Measurements from ENCODE around the gene C2CD2L. TPM values are rescaled to one million over a fixed set of nuclear protein-coding genes. Genes with fewer than 3 reads are reported as not detected.

C2CD2L gene
- total and polyA plus RNA-seq, 2 of the 4 experiments (the other 2 are of a cell fraction), result 2.2 to 8.7 TPM

DNA sequence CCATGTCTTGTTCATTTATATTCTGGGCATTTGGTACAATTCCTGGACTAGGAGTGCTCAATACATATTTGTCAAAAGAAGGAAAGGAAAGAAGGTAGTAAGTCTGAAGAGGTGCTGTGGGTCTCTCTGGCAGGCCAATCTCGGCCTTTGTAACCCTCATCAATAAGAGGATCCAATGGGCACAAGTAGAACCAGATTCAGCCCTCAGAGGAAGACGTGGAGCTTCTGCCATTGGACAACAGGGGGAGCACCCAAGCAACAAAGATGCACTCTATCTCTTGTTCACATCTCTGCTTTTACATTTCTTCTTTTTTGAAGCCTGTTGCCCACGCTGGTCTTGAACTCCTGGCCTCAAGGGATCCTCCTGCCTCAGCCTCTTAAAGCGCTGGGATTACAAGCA, 41.8 kb upstream of the C2CD2L start:
- H4K5ac ChIP-seq (ENCODE audit: low read depth, low read length), result no peak overlapping the region
- H2AK9ac ChIP-seq (replicated peaks; ENCODE audit: low read depth, low read length, poor library complexity), result no peak overlapping the region
- intact Hi-C loops (cut with micrococcal nuclease) (no loop called here), in situ Hi-C loops (cut with MboI; ENCODE audit: low sequenced_read_pairs) (no loop called here), dilution Hi-C loops (cut with HindIII; ENCODE audit: low sequenced_read_pairs, unreplicated experiment) (no loop called here)
- H4K91ac ChIP-seq (ENCODE audit: insufficient read depth, low read depth, low read length), result no peak overlapping the region
- H4K8ac ChIP-seq (ENCODE audit: low read depth in 2 of 2, low read length in 2 of 2), result no peak overlapping the region
- ChIA-PET POLR2A (ENCODE audit: unreplicated experiment) (no interaction called here), CTCF (interaction anchor here (1.0 kb wide), 1 partner anchor 18 kb away, joined by 5 read pairs; no protein-coding TSS in a partner anchor)
- no peak for TF ChIP-seq CHD1 (IDR thresholded peaks at IDR 0.05; ENCODE audit: low read depth, low read length)
- no peak for TF ChIP-seq FOS (IDR thresholded peaks at IDR 0.05; ENCODE audit: low read depth, low read length)
- TF ChIP-seq BHLHE40 (IDR thresholded peaks at IDR 0.05; ENCODE audit: low read depth, low read length), result no peak
- no peak for TF ChIP-seq POLR2A (IDR thresholded peaks at IDR 0.05; ENCODE audit: low read depth, low read length)
- TF ChIP-seq, protein P1, sequence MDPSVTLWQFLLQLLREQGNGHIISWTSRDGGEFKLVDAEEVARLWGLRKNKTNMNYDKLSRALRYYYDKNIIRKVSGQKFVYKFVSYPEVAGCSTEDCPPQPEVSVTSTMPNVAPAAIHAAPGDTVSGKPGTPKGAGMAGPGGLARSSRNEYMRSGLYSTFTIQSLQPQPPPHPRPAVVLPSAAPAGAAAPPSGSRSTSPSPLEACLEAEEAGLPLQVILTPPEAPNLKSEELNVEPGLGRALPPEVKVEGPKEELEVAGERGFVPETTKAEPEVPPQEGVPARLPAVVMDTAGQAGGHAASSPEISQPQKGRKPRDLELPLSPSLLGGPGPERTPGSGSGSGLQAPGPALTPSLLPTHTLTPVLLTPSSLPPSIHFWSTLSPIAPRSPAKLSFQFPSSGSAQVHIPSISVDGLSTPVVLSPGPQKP (IDR thresholded peaks at IDR 0.05; ENCODE audit: borderline replicate concordance, low read depth, low read length), result no peak
- TF ChIP-seq, protein P2, sequence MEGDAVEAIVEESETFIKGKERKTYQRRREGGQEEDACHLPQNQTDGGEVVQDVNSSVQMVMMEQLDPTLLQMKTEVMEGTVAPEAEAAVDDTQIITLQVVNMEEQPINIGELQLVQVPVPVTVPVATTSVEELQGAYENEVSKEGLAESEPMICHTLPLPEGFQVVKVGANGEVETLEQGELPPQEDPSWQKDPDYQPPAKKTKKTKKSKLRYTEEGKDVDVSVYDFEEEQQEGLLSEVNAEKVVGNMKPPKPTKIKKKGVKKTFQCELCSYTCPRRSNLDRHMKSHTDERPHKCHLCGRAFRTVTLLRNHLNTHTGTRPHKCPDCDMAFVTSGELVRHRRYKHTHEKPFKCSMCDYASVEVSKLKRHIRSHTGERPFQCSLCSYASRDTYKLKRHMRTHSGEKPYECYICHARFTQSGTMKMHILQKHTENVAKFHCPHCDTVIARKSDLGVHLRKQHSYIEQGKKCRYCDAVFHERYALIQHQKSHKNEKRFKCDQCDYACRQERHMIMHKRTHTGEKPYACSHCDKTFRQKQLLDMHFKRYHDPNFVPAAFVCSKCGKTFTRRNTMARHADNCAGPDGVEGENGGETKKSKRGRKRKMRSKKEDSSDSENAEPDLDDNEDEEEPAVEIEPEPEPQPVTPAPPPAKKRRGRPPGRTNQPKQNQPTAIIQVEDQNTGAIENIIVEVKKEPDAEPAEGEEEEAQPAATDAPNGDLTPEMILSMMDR (conservative IDR thresholded peaks at IDR 0.05; ENCODE audit: low read depth, low read length), result peak; percentile 47
- TF ChIP-seq RAD21 (IDR thresholded peaks at IDR 0.05; ENCODE audit: low read length), result peak; percentile 34
- no peak for TF ChIP-seq MXI1 (IDR thresholded peaks at IDR 0.05; ENCODE audit: borderline replicate concordance, low read depth, low read length)
- peak; percentile 31; the same call in 1 of the 2 replicates for TF ChIP-seq SMC3 (IDR thresholded peaks at IDR 0.05; ENCODE audit: low read depth, low read length)
- H2AK5ac ChIP-seq (ENCODE audit: low read depth, low read length), result peak overlapping the region; percentile 2; the same call in 1 of the 2 replicates
- no peak overlapping the region for H2BK20ac ChIP-seq (ENCODE audit: low read depth, low read length)
- H3K9me1 ChIP-seq (ENCODE audit: insufficient read depth, low read length), result peaks cover 6% of the 10 kb centered on the region; the same call in 1 of the 2 replicates
- no peaks in the 10 kb centered on the region for H3K9me3 ChIP-seq (ENCODE audit: control insufficient read depth, insufficient read depth, low read length)
- WGBS, 2 experiments (ENCODE audit: extremely low coverage in 2 of 2, insufficient read length in 1 of 2), result 56% methylated on average over 3 of the region's 4 CpGs; no CpG with 5 or more reads in 1 of the 2 experiments
- H3K9ac ChIP-seq (ENCODE audit: low read depth, low read length), result no peak overlapping the region
- H3K4me1 ChIP-seq (ENCODE audit: control insufficient read depth, insufficient read depth, low read length), result peaks cover 9% of the 10 kb centered on the region
- no peak overlapping the region for H2BK15ac ChIP-seq (ENCODE audit: low read depth, low read length)
- DNase-seq, result peak; percentile 40
- peaks cover 5% of the 10 kb centered on the region for H3K36me3 ChIP-seq (ENCODE audit: control insufficient read depth, insufficient read depth, low read length)
- H3K4ac ChIP-seq (ENCODE audit: low read depth, low read length), result no peak overlapping the region
- H3K23ac ChIP-seq (ENCODE audit: low read depth, low read length), result no peak overlapping the region
- ATAC-seq (ENCODE audit: low read depth), result no peak
- no peak overlapping the region for H3K27ac ChIP-seq (ENCODE audit: insufficient read depth, low read length)
- H3K18ac ChIP-seq (ENCODE audit: low read depth, low read length), result no peak overlapping the region
- no peaks in the 10 kb centered on the region; the same call in 1 of the 2 replicates for H4K20me1 ChIP-seq (ENCODE audit: insufficient read depth, low read length)
- H2AFZ ChIP-seq (replicated peaks; ENCODE audit: low read length, poor library complexity), result no peak overlapping the region
- no peak overlapping the region for H3K56ac ChIP-seq (ENCODE audit: extremely low read depth, insufficient read depth, low read length)
- peaks cover 23 to 50% of the 10 kb centered on the region in 2 experiments for H3K79me1 ChIP-seq (ENCODE audit: low read depth in 1 of 2, low read length in 2 of 2)
- no peak overlapping the region for H3K4me2 ChIP-seq (ENCODE audit: low read depth, low read length)
- no peak overlapping the region for H2BK120ac ChIP-seq (ENCODE audit: low read depth, low read length)
- H3K4me3 ChIP-seq (ENCODE audit: insufficient read depth, low read depth, low read length), result no peak overlapping the region
- H2BK5ac ChIP-seq (ENCODE audit: low read depth, low read length, poor library complexity, severe bottlenecking), result no peak overlapping the region
- no peaks in the 10 kb centered on the region for H3K27me3 ChIP-seq (ENCODE audit: control insufficient read depth, insufficient read depth, low read length)
- BruUV-seq (replicated peaks), result no TSS peak
- no peak overlapping the region for H3K14ac ChIP-seq (replicated peaks; ENCODE audit: low read depth, low read length)
